GM12801 (cell line): ENCODE results near the gene TMEM176A.

Experiments
- TF ChIP-seq, protein P1 (sequence below): IDR thresholded peaks from one replicate; pipeline ENCODE4 v1.5.1; 2011; ENCODE audit warnings: control low read depth; ENCODE audit not compliant: insufficient read length; ENCODE audit errors: extremely low read depth

The TMEM176A gene

DNA sequence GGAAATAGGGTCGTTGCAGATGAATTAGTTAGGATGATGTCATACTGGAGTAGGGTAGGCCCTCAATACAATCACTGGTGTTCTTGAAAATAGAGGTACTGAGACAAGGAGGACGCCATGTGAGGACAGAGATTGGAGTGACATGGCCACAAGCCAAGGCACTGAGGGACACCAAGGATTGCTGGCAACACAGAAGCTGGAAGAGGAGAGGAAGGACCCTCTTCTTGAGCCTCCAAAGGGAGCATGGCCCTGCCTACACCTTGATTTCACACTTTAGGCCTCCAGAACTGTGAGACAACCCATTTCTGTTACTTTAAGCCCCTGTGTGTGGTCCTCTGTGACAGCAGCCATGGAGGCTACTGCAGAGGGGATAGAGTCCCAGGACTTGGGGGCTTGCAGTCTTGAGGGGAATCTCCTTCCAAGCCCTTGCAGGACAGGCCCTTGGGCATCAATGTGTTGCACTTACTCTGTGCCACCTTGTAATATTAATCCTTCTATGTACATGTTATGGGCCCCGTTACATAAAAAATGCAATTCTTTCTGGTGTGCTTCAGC is 48.1 kb downstream of the TMEM176A start:
- TF ChIP-seq, protein P1, sequence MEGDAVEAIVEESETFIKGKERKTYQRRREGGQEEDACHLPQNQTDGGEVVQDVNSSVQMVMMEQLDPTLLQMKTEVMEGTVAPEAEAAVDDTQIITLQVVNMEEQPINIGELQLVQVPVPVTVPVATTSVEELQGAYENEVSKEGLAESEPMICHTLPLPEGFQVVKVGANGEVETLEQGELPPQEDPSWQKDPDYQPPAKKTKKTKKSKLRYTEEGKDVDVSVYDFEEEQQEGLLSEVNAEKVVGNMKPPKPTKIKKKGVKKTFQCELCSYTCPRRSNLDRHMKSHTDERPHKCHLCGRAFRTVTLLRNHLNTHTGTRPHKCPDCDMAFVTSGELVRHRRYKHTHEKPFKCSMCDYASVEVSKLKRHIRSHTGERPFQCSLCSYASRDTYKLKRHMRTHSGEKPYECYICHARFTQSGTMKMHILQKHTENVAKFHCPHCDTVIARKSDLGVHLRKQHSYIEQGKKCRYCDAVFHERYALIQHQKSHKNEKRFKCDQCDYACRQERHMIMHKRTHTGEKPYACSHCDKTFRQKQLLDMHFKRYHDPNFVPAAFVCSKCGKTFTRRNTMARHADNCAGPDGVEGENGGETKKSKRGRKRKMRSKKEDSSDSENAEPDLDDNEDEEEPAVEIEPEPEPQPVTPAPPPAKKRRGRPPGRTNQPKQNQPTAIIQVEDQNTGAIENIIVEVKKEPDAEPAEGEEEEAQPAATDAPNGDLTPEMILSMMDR = no peak

DNA sequence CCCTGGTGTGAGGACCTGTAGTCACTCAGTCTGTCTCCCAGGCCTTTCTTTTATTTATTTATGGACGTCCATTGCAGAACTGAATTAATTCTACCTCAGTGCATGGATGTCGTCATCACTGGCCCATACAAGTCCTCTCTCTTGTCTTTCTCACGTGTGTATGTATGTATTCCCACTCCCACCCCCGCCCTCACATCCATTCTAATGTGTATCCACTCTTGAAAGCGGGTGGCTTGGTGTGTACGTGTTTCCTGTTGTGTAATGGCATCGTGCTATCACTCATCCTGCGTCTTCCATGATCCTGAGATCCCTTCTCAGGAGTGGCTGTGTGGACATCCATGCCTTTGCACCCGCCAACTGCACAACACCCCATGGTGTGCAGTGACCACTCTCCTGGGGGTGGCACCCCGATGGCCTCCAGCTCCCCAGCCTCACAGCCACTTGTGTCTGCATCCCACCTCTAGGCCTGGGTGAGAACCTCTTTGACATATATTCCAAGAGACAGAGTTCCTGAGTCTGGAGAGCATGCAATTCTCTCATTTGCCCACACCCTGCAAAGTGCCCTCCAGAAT is 48.7 kb downstream of the TMEM176A start:
- TF ChIP-seq, protein P1 = no peak

- TF ChIP-seq, protein P1 = no peak
Measured at GRCh38 chr7:150850273-150850672, 49.7 kb downstream of the TMEM176A start.

DNA sequence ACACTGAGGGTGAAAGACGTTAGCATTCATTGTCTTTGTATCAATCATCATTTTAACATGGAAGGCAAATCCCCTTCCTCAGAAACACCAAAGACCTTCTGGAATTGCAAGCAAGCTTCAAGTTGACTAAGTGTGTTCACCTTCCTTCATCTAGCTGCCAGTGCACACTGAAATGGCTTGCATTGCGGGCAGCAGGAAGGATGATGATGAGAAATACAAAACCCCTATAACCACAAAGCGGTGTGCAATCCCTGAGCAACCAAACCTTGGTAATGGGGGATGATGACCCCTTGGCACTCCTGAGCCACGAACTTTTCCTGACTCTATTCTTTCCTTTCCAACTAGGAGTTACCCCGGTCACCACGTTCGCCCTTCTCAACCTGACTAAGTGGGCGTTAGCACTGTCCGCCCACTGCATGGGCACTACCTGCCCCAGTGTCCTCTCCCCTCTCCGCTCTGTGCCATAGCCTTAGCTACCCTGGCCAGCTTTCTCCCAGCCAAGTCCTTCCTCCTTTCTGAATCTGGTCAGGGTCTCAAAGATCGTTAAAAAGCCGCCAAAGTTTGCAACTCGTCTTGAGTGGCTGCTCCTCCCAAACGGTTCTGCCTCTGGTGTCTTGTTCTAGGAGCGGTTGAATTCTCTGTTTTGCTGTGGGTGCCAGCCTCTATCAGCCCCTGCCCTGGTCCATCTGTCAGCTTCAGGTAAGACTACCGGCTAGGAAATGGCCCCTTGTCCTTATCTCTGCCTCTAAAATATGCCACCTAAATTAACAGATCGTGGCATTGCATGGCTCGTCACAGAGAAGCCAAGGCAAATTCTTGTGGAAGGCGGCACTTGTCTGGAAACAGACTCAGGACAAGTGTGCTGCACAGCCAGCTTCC is 51.2 kb downstream of the TMEM176A start:
- TF ChIP-seq, protein P1 = no peak

DNA sequence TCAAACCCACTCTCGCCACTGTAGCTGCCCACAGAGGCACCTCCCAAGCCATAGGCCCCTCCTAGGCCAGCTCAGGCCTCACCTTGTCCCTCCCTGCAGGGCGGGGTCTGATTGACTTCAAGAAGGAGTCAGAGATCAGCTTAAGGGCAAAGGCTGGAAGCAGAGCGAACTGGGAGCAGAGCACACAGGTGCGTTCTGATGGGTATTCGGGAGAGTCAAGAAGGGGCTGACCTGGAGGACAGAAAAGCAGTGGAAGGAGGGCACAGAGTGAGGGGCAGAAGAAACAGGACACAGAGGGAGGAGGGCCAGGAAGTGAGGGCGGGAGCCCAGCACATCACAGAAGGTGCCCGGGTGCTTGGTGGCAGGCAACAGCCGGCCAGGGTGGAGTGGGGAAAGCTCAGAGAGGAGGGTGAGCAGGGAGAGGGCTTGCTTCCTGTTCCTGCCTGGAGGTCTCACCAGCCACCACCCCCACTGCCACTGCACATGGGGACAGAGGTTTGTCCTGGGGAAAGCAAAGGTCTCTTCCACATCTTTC is 51.9 kb downstream of the TMEM176A start, which contains the start of gene AOC1:
Gene AOC1 (plus strand): TSS at position 147 of the 535 bp plus-strand sequence. CDS start 3,954 bp downstream, outside the sequence.
- TF ChIP-seq, protein P1 = no peak

DNA sequence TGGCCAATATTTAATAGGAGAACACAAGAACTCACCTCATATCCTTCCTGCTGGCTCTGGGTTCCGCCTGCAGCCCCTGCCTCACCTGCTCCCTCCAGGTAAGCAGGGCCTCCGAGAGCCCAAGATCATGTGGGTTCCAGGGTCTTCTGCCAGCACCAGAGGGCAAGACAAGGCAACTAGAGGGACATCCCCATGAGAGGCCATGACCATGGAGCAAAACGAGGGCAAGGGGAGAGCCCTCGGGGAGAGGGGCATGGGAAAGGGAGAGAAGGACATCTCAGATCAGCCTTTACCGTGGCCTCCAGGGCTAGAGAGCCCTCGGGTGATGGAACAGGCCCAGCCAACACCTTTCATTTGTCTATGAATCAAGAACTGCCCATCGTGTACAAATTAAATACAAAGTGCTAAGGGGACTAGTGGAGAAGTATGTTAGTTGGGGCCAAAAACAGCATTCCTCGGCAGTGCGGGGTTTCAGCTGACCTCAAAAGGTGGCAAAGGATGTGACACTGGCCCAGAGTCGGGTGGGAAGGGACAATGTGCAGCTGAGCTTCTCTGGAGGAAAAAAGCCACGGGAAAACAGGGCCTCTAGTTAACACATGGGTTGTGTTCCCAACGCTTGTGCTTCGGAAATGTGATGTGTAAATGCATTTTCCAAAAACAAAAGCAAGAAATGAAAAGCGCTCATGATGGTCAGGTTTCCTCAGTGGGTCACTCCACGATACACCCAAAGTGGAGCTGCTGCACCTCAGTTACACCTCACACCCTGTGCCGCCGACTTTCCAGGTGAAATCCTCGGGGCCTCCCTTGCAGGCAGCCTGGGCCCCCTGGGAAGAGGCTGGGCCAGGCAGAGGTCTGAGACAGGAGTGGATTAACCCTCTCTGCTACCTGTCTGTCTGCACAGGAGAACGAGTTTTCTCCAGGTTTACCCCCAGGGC is 53.8 kb downstream of the TMEM176A start:
- TF ChIP-seq, protein P1 = no peak
